NCI-H146 treated with DMSO at 0.1 percent for 48 hours (cell line): ENCODE results near the gene FNIP1.
"Not testable (repeated sequence)": the region's sequence is repeated elsewhere in the genome, so short reads cannot be mapped to it uniquely, and the experiment has no call there.

Experiments
- DNase-seq: peaks from one replicate; lab custom pipeline; 2025; ENCODE audit not compliant: unreplicated experiment; lab: John Stamatoyannopoulos, UW

The FNIP1 gene

DNA sequence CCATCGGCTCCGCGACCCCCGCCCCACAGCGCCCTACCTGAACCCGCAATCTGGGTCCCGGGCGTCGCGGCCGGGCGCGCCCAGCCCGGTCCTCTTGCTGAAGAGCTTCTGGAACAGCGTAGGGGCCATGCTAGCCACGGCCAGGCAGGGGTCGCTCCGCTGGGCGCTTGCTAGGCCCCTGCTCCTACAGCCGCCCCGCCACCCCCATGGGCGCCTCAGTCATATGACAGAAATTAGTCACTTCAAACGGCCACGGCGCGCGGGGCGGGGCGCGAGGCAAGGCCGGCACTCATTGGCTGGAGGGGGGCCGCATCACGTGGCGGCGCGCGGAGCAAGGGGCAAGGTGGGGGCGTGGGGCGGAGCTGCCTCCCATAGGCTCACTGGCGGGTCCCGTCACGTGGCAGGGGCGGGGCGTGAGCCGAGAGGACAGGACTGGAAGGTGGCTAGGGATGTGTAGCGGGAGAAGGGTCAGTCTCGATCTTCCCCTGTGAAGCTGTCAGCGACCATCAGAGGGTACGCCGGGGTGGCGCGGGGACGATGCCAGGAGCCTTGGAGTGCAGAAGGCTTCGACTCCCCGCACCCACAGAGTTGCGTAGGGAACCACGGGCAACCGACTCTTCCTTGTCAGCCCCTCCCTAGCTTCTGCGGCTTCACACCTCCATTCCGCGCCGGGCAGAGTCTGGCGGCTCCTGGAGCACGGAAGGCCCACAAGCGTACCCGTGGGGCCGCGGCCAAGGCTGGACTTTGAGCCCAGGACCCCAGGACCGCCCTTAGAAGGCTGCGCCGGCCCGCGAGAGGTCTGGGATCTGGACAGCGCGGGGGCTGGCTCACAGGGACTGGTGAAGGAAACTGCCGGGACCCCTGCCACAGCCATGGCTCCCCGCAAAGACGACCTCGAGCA, at the start of gene FNIP1:
TSS of gene FNIP1 (minus strand) at position 225 of the 901 bp plus-strand sequence. CDS start at position 129, 96 bp downstream.
- peak; percentile 89 for DNase-seq

- no peak for DNase-seq
These were observed 49.7 kb upstream of the FNIP1 start for GRCh38 chr5:131846536-131846935.

GRCh38 chr5:131845828-131846227, 49.0 kb upstream of the FNIP1 start:
- no peak for DNase-seq

DNA sequence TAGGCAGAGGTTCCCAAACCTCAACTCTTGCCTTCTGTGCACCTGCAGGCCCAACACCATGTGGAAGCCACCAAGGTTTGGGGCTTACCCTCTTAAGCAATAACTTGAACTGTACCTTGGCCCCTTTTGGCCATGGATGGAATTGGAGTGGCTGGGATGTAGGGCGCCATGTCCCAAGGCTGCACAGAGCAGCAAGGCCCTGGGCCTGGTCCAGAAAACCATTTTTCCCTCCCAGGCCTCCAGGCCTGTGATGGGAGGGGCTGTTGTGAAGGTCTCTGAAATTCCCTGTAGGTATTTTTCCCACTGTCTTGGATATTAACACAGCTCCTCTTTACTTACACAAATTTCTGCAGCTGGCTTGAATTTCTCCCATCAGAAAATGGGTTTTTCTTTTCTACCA, 46.2 kb upstream of the FNIP1 start:
- DNase-seq: not testable (repeated sequence)

DNA sequence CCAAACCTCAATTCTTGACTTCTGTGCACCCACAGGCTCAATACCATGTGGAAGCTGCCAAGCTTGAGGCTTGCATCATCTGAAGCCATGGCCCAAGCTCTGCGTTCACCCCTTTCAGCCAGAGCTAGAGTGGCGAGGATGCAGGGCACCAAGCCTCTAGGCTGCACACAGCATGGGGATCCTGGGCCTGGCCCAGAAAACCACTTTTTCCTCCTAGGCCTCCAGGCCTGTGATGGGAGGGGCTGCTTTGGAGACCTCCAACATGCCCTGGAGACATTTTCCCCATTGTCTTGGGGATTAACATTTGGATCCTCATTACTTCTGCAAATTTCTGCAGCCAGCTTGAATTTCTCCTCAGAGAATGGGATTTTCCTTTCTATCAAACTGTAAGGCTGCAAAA, 35.9 kb upstream of the FNIP1 start:
- not testable (repeated sequence) for DNase-seq

DNA sequence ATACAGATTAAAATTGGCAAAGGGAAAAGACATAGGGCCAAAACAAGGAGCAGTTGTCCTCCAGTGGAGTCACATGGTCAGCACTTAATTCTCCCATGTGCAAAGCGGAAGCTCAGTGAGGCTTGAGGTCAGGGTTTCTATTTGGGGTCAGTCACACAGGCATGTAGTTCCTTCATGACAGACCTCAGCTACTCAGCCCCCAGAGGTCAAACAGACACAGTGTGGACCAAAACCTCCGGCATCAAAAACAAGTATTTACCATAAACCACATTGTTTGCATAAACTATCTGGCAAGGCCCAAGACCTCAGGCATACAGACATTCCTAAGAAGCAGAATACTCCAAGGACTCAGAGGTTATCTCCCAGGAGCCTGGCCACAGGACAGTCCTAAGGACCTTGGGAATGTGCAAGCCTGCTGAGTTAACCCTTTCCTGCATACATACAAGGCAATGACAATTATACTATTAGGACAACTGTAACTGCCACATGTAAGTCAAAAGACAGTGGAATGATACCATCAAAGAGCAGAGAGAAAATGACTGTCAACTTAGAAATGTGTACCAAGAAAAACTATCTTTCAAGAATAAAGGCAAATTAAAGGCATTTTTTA, 28.7 kb upstream of the FNIP1 start:
- DNase-seq: no peak

DNA sequence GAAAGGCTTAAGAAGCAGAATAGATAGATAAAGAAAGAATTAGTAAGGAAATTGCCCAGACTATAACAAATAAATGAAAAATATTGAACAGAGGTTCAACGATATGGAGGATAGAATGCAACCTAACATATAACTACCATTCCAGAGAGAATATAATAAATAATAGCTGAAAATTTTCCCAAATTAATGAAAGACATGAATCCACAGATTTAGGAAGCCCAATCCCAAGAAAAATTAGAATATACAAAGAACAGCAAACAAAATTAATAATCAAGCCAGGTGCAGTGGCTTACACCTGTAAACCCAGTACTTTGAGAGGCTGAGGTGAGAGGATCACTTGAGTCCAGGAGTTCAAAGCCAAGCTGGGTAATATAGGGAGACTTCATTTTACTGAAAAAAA, 27.8 kb upstream of the FNIP1 start:
- no peak for DNase-seq

- DNase-seq: no peak
These were observed 24.4 kb upstream of the FNIP1 start for GRCh38 chr5:131821221-131821620.

GRCh38 chr5:131818001-131818724, 21.3 kb upstream of the FNIP1 start:
- no peak for DNase-seq

GRCh38 chr5:131814990-131815389, 18.2 kb upstream of the FNIP1 start:
- no peak for DNase-seq

- DNase-seq: no peak
These were observed 15.7 kb upstream of the FNIP1 start for GRCh38 chr5:131812371-131813160.

- DNase-seq: no peak
These were observed 13.9 kb upstream of the FNIP1 start for GRCh38 chr5:131810510-131811249.

DNA sequence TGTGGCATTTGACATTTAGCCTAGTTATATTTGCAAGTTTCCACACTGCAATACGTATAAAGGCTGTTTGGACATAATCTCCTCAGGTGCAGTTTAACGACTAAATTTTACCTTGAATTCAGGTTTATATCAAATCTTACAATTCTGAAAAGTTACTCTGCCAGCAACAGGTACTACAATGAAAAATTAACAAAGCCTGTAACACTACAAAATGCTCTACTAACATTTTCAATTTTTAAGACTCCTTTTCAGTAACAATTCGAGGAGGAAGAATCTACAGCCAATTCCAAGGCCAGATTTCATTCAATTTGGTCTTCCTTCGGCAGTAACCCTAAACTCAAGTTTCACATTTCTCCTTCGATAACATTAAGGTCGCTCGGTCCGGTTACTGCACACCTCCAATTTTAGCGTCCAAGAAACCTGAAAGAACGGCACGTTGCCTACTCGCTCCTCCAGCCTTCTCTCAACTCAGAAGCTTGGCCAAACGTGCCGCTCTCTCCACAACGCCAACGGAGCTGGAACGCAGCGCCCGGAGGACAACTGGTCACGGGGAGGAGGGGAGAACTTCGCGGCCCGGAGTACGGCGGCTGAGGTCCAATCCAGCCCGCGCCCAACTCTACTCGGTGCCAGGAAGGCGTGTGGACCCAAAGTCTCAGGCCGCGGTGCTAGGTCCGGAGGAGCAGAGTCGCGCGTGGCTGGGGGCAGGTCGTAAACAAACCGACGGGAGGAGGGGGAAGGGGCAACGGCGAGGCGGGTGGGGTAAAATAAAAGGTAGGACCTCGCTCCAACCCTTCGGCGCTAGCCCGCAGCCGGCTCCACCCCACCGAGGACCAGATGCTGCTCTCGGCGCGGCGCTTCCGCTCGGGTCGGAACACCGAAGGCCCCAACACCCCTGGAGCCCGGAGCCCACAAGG, 681 bp downstream of the FNIP1 start:
- peak; percentile 3 for DNase-seq

GRCh38 chr5:131795228-131795627, 1.6 kb downstream of the FNIP1 start:
- no peak for DNase-seq

- no peak for DNase-seq
These were observed 2.2 kb downstream of the FNIP1 start for GRCh38 chr5:131794586-131794985.

GRCh38 chr5:131792896-131793295, 3.9 kb downstream of the FNIP1 start:
- no peak for DNase-seq

GRCh38 chr5:131791866-131792265, 5.0 kb downstream of the FNIP1 start:
- DNase-seq: no peak

DNA sequence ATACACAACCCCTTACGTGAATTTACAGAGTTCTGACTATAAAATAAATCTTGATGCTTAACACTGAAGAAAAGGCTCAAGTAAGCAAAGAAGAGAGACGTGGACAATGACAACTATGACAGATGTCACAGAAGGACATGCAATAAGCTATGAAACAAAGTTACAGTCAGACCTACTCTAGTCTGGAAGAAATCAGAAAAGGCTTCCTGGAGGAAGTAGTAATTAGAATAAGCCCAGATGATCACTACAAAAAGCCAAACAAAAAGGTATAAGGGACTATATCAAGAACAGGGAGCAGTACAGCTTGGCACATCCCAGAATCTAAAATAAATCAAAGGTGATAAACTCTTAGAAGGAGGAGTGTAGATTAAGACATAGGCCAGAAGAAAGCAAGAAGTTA, 6.3 kb downstream of the FNIP1 start:
- no peak for DNase-seq

DNA sequence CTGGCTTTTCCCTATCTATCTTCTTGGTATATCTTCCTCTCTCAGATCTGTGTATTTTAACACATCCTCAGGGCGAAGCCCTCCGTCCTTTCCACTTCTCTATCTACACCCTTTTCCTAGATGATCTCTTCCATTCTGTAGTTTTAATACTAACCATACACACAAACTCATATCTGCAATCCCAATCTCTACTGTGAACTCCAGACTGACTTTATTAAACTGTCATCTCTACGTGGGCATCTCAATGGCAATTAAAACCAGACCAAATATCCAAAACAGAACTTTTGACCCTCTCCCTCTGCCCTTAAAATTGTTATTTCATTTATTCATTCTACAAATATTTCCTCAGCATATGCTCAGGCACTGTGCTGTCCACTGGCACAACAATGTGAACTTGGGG, 7.1 kb downstream of the FNIP1 start:
- no peak for DNase-seq
